ENCODE results near the gene PPP1R14B. TPM values are rescaled to one million over a fixed set of nuclear protein-coding genes. Genes with fewer than 3 reads are reported as not detected.

PPP1R14B gene
- total and polyA plus RNA-seq, 7 donors: 129 to 522 (median 236) TPM

- WGBS, 3 donors: 84 to 91% (median 87%) methylated on average over 27 to 30 of the region's 30 CpGs
- ATAC-seq (no peak), DNase-seq (no peak)
- H3K27me3 ChIP-seq (ENCODE audit: insufficient read depth in 3 of 3, low read length in 2 of 3): no peaks in the 10 kb centered on the region
- TF ChIP-seq, protein P1, sequence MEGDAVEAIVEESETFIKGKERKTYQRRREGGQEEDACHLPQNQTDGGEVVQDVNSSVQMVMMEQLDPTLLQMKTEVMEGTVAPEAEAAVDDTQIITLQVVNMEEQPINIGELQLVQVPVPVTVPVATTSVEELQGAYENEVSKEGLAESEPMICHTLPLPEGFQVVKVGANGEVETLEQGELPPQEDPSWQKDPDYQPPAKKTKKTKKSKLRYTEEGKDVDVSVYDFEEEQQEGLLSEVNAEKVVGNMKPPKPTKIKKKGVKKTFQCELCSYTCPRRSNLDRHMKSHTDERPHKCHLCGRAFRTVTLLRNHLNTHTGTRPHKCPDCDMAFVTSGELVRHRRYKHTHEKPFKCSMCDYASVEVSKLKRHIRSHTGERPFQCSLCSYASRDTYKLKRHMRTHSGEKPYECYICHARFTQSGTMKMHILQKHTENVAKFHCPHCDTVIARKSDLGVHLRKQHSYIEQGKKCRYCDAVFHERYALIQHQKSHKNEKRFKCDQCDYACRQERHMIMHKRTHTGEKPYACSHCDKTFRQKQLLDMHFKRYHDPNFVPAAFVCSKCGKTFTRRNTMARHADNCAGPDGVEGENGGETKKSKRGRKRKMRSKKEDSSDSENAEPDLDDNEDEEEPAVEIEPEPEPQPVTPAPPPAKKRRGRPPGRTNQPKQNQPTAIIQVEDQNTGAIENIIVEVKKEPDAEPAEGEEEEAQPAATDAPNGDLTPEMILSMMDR (IDR thresholded peaks at IDR 0.05): no peak
- no peaks in the 10 kb centered on the region for H3K4me1 ChIP-seq
- H3K4me3 ChIP-seq: no peak overlapping the region
- H3K36me3 ChIP-seq (ENCODE audit: insufficient read depth in 1 of 2, low read depth in 1 of 2): peaks cover 0 to 31% of the 10 kb centered on the region in 2 donors
- no peaks in the 10 kb centered on the region for H3K9me3 ChIP-seq
- intact Hi-C loops (cut with DNase I): no loop called here
- no peak overlapping the region for H3K27ac ChIP-seq
Measured at GRCh38 chr11:64211181-64211872, 35.4 kb downstream of the PPP1R14B start.

GRCh38 chr11:64210301-64211020 is 36.3 kb downstream of the PPP1R14B start:
- TF ChIP-seq, protein P1 (IDR thresholded peaks at IDR 0.05): no peak
- peaks cover 0 to 36% of the 10 kb centered on the region in 2 donors for H3K36me3 ChIP-seq (ENCODE audit: insufficient read depth in 1 of 2, low read depth in 1 of 2)
- H3K27me3 ChIP-seq (ENCODE audit: insufficient read depth in 3 of 3, low read length in 2 of 3): no peaks in the 10 kb centered on the region
- no peaks in the 10 kb centered on the region for H3K9me3 ChIP-seq
- no peak overlapping the region for H3K4me3 ChIP-seq
- intact Hi-C loops (cut with DNase I): no loop called here
- DNase-seq (no peak), ATAC-seq (no peak)
- H3K4me1 ChIP-seq: no peaks in the 10 kb centered on the region
- H3K27ac ChIP-seq: no peak overlapping the region
- 90 to 94% (median 91%) methylated on average over 18 to 24 of the region's 24 CpGs for WGBS, 3 donors

DNA sequence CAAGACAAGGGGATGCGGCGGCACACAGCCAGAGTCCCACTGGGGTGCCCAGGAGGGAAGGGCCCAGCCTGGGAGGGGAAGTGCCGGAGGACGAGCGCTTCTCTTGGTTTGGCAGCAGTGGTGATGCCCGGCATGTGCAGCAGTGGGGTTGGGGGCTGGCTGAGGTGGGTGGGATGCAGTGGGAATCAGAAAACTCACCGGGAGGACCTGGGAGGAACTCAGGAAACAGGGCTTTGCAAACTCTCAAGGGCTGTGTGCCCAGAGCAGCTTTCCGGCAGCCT is 37.2 kb downstream of the PPP1R14B start:
- Histone ChIP-seq H3K4me1 (peaks cover 6% of the 10 kb centered on the region), H3K27ac (no peak overlapping the region), H3K27me3 (ENCODE audit: insufficient read depth in 3 of 3, low read length in 2 of 3) (no peaks in the 10 kb centered on the region), H3K9me3 (no peaks in the 10 kb centered on the region), H3K4me3 (no peak overlapping the region), H3K36me3 (ENCODE audit: insufficient read depth in 1 of 2, low read depth in 1 of 2) (peaks cover 0 to 43% of the 10 kb centered on the region in 2 donors)
- TF ChIP-seq, protein P1 (IDR thresholded peaks at IDR 0.05): no peak
- ATAC-seq (no peak), DNase-seq (no peak)
- WGBS, 3 donors: 80 to 88% (median 85%) methylated on average over 8 of the region's 8 CpGs
- intact Hi-C loops (cut with DNase I): loop anchor here in 1 of 2 donors (5.0 kb wide), 1 partner anchor 93 kb away; the partner anchor contains the start of gene CATSPERZ

- intact Hi-C loops (cut with DNase I): loop anchor here in 1 of 2 donors (5.0 kb wide), 1 partner anchor 93 kb away; the partner anchor contains the start of gene CATSPERZ
- H3K27ac ChIP-seq: no peak overlapping the region
- TF ChIP-seq, protein P1 (IDR thresholded peaks at IDR 0.05): no peak
- no peaks in the 10 kb centered on the region for H3K9me3 ChIP-seq
- peaks cover 11% of the 10 kb centered on the region for H3K4me1 ChIP-seq
- peak overlapping the region; percentile 58 for H3K4me3 ChIP-seq
- no peaks in the 10 kb centered on the region for H3K27me3 ChIP-seq (ENCODE audit: insufficient read depth in 3 of 3, low read length in 2 of 3)
- ATAC-seq: no peak
- peaks cover 3 to 43% of the 10 kb centered on the region in 2 donors for H3K36me3 ChIP-seq (ENCODE audit: insufficient read depth in 1 of 2, low read depth in 1 of 2)
- no peak for DNase-seq
- WGBS, 3 donors: 73 to 81% (median 78%) methylated on average over 18 of the region's 18 CpGs
Measured at GRCh38 chr11:64208796-64209562, 37.8 kb downstream of the PPP1R14B start.

Measured in psoas muscle (tissue), 8 donors.